ENCODE data around the gene COQ8A.

DNA sequence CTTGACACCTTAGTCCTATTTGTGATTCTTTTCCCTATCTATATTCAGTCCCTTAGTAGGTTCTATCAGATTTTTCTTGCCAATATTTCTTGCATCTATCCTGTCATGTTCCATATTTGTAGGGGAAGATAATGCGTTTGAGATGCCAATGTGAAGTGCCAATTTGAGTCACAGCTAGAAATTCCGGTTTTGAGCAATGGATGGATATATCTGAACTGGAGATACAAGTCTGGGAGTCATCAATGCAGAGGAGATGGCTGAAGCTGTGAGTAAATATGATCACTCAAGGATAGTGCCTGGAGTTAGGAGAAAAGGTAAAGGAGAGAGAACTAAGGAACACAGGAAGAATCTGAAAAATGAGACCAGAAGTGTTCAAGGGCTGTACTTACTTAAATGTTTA, 93.8 kb downstream of the COQ8A start:
- TF ChIP-seq RAD21 (IDR thresholded peaks at IDR 0.05; ENCODE audit: low read depth) (no peak), TAF1 (IDR thresholded peaks at IDR 0.05; ENCODE audit: low read depth) (no peak), ZBTB7A (IDR thresholded peaks at IDR 0.05; ENCODE audit: low read depth) (no peak), EGR1 (IDR thresholded peaks at IDR 0.05) (no peak), EP300 (IDR thresholded peaks at IDR 0.05; ENCODE audit: borderline replicate concordance) (no peak)

Data from Ishikawa (cell line).